Astrocyte (in vitro differentiated cells and primary cell): ENCODE data around the gene CABP7.

ENCODE experiments used
- CTCF ChIP-seq: IDR thresholded peaks from 2 replicates; pipeline ENCODE4 v1.5.1; 2011; ENCODE audit warnings: low read depth, mild to moderate bottlenecking, inconsistent platforms, low read length, moderate library complexity; ENCODE audit not compliant: insufficient read depth
- EZH2 ChIP-seq: IDR thresholded peaks from 2 replicates; pipeline ENCODE4 v1.6.1; 2012; ENCODE audit warnings: mild to moderate bottlenecking, low read length, inconsistent platforms; ENCODE audit not compliant: insufficient read depth

GRCh38 chr22:29701155-29701999, 18.4 kb upstream of the CABP7 start:
- TF ChIP-seq CTCF (peak; percentile 12), EZH2 (no peak)
